ENCODE measurements around the gene PREX1. TPM values are rescaled to one million over a fixed set of nuclear protein-coding genes. Genes with fewer than 3 reads are reported as not detected.

PREX1 gene
- total RNA-seq, 2 experiments from 2014 or later = 20.7 to 25.3 TPM

GRCh38 chr20:48683467-48684175 lies 144.2 kb downstream of the PREX1 start:
- no TSS peak for BruUV-seq (replicated peaks)
- H3K79me2 ChIP-seq (ENCODE audit: insufficient read depth, low read depth, low read length) = no peaks in the 10 kb centered on the region
- TF ChIP-seq EZH2phosphoT487 (IDR thresholded peaks at IDR 0.05; ENCODE audit: borderline replicate concordance, low read depth, low read length) (no peak), CTCF (conservative IDR thresholded peaks at IDR 0.05; ENCODE audit: low read length) (no peak)
- H3K4me3 ChIP-seq (ENCODE audit: low read depth, low read length, poor library complexity, severe bottlenecking) = no peak overlapping the region
- peaks cover 7% of the 10 kb centered on the region for H3K4me1 ChIP-seq (ENCODE audit: insufficient read depth, low read length, poor library complexity, severe bottlenecking)
- H4K20me1 ChIP-seq (ENCODE audit: insufficient read depth, low read length) = no peaks in the 10 kb centered on the region
- peaks cover 9% of the 10 kb centered on the region; the same call in 1 of the 2 replicates for H3K36me3 ChIP-seq (ENCODE audit: insufficient read depth, low read length)
- POLR2A ChIA-PET = interaction anchor here (1.2 kb wide), 1 partner anchor 54 kb away, joined by 4 read pairs; no protein-coding TSS in a partner anchor
- CTCF ChIA-PET (ENCODE audit: unreplicated experiment) = no interaction called here
- intact Hi-C loops (cut with micrococcal nuclease; ENCODE audit: unreplicated experiment) = no loop called here
- H3K9me2 ChIP-seq (ENCODE audit: insufficient read depth, low read length) = no peaks in the 10 kb centered on the region
- H2AFZ ChIP-seq (ENCODE audit: low read length) = no peak overlapping the region
- no peak for DNase-seq (ENCODE audit: low spot score)
- H3K4me2 ChIP-seq (ENCODE audit: low read length) = no peak overlapping the region
- H3K9me3 ChIP-seq (ENCODE audit: low read length) = no peaks in the 10 kb centered on the region
- H3K27ac ChIP-seq (ENCODE audit: low read depth, low read length, poor library complexity, severe bottlenecking) = no peak overlapping the region

- Histone ChIP-seq H3K4me3 (ENCODE audit: low read depth, low read length, poor library complexity, severe bottlenecking) (no peak overlapping the region), H3K36me3 (ENCODE audit: insufficient read depth, low read length) (peaks cover 3% of the 10 kb centered on the region; the same call in 1 of the 2 replicates), H3K79me2 (ENCODE audit: insufficient read depth, low read depth, low read length) (no peaks in the 10 kb centered on the region), H3K27ac (ENCODE audit: low read depth, low read length, poor library complexity, severe bottlenecking) (no peak overlapping the region), H3K4me1 (ENCODE audit: insufficient read depth, low read length, poor library complexity, severe bottlenecking) (peaks cover 7% of the 10 kb centered on the region), H3K9me2 (ENCODE audit: insufficient read depth, low read length) (no peaks in the 10 kb centered on the region), H3K4me2 (ENCODE audit: low read length) (no peak overlapping the region), H3K9me3 (ENCODE audit: low read length) (no peaks in the 10 kb centered on the region), H2AFZ (ENCODE audit: low read length) (no peak overlapping the region), H4K20me1 (ENCODE audit: insufficient read depth, low read length) (no peaks in the 10 kb centered on the region)
- BruUV-seq (replicated peaks) = no TSS peak
- ChIA-PET POLR2A (interaction anchor here (1.2 kb wide), 1 partner anchor 53 kb away, joined by 4 read pairs; no protein-coding TSS in a partner anchor), CTCF (ENCODE audit: unreplicated experiment) (no interaction called here)
- no peak for TF ChIP-seq EZH2phosphoT487 (IDR thresholded peaks at IDR 0.05; ENCODE audit: borderline replicate concordance, low read depth, low read length)
- no peak for TF ChIP-seq CTCF (conservative IDR thresholded peaks at IDR 0.05; ENCODE audit: low read length)
- intact Hi-C loops (cut with micrococcal nuclease; ENCODE audit: unreplicated experiment) = no loop called here
- DNase-seq (ENCODE audit: low spot score) = no peak
These were observed 145.1 kb downstream of the PREX1 start for GRCh38 chr20:48682529-48683363.

Measured in OCI-LY7 (cell line).